Activated CD4-positive, alpha-beta T cell treated with anti-CD3 and anti-CD28 coated beads for 4 hours (primary cell): Measurements from ENCODE around the gene TLCD5.

Experiments
- DNase-seq, 2 donors: peaks; one replicate each; pipeline ENCODE4 v3.0.0-alpha.2; 2020

Gene TLCD5

GRCh38 chr11:120338107-120338933 is 13.2 kb downstream of the TLCD5 start:
- DNase-seq = no peak

GRCh38 chr11:120339394-120339890 is 14.3 kb downstream of the TLCD5 start:
- no peak for DNase-seq

GRCh38 chr11:120340529-120340928 is 15.4 kb downstream of the TLCD5 start:
- no peak for DNase-seq

GRCh38 chr11:120342226-120342625 is 17.1 kb downstream of the TLCD5 start:
- DNase-seq = no peak

GRCh38 chr11:120342678-120343077 is 17.6 kb downstream of the TLCD5 start:
- DNase-seq = no peak

- DNase-seq = no peak
Observed at GRCh38 chr11:120343429-120343828, 18.3 kb downstream of the TLCD5 start.

GRCh38 chr11:120344302-120345004 is 19.4 kb downstream of the TLCD5 start:
- peak; percentile 26 to 48 for DNase-seq

GRCh38 chr11:120346233-120346632 is 21.1 kb downstream of the TLCD5 start:
- DNase-seq = no peak

- no peak for DNase-seq
Observed at GRCh38 chr11:120350637-120351036, 25.5 kb downstream of the TLCD5 start.

- no peak for DNase-seq
Observed at GRCh38 chr11:120352405-120352804, 27.3 kb downstream of the TLCD5 start.

GRCh38 chr11:120354068-120354467 is 29.0 kb downstream of the TLCD5 start:
- DNase-seq = no peak

- no peak for DNase-seq
Observed at GRCh38 chr11:120354779-120355178, 29.7 kb downstream of the TLCD5 start.

GRCh38 chr11:120357620-120358019 is 32.5 kb downstream of the TLCD5 start:
- no peak for DNase-seq

- no peak for DNase-seq
Observed at GRCh38 chr11:120358729-120359128, 33.6 kb downstream of the TLCD5 start.

GRCh38 chr11:120363436-120363835 is 38.3 kb downstream of the TLCD5 start:
- DNase-seq = no peak

GRCh38 chr11:120365512-120365911 is 40.4 kb downstream of the TLCD5 start:
- DNase-seq = no peak

GRCh38 chr11:120372296-120372695 is 47.2 kb downstream of the TLCD5 start:
- DNase-seq = no peak

- DNase-seq = no peak
Observed at GRCh38 chr11:120375076-120375475, 50.0 kb downstream of the TLCD5 start.

- DNase-seq = no peak
Observed at GRCh38 chr11:120376547-120377182, 51.6 kb downstream of the TLCD5 start.

GRCh38 chr11:120378474-120378873 is 53.4 kb downstream of the TLCD5 start:
- DNase-seq = no peak

GRCh38 chr11:120381401-120381800 is 56.3 kb downstream of the TLCD5 start:
- no peak for DNase-seq
